SK-N-MC (cell line): ENCODE data around the gene KIF1A.

Experiments used
- EZH2 ChIP-seq: fragments of 200-600 bp; sonication (generic); IDR thresholded peaks from one replicate; pipeline ENCODE4 v1.6.1; 2017; ENCODE audit warnings: antibody characterized with exemption
- POLR2AphosphoS5 ChIP-seq: IDR thresholded peaks from 2 replicates; pipeline ENCODE4 v1.6.1; 2012; ENCODE audit warnings: mild to moderate bottlenecking, low read depth, low read length, borderline replicate concordance

GRCh38 chr2:240781471-240782220 is 38.4 kb downstream of the KIF1A start:
- no peak for TF ChIP-seq EZH2
- TF ChIP-seq POLR2AphosphoS5: no peak
